ENCODE results near the gene AMPD1. TPM values are rescaled to one million over a fixed set of nuclear protein-coding genes. Genes with fewer than 3 reads are reported as not detected.

Gene AMPD1
- total and polyA plus RNA-seq, 2 of the 13 experiments (the other 11 are each of a cell fraction or from before 2014, with no cell fraction given) = not detected

DNA sequence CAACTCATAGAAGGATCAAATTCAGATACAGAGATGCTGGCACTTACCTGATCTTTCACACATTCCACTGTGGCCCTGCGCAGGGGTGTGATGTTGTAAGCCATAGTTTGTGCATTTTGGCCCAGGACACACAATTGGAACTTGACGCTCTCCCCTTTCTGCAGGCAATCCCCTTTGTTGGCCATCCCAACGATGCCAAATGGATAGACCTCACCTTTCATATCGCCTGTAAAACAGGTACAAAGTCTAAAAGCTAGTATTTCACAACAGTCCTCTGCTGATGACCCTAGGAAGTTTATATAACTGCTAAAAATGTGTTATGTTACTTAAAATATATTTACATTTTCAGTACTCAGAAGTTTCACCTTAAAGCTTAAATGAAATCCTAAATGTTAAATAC is 25.1 kb upstream of the AMPD1 start (continued):
- TF ChIP-seq ARID5B (CRISPR knock-in tag; IDR thresholded peaks at IDR 0.05) (peak; percentile 39; the same call in 1 of the 2 replicates), FOXK1 (CRISPR knock-in tag; IDR thresholded peaks at IDR 0.05; ENCODE audit: borderline replicate concordance, low read depth) (no peak), ARHGAP35 (CRISPR knock-in tag; IDR thresholded peaks at IDR 0.05; ENCODE audit: borderline replicate concordance) (no peak), ZNF446 (CRISPR knock-in tag; IDR thresholded peaks at IDR 0.05) (no peak), HNRNPUL1 (IDR thresholded peaks at IDR 0.05; ENCODE audit: low read depth, low read length) (no peak), ZNF761 (CRISPR knock-in tag; conservative IDR thresholded peaks at IDR 0.05) (no peak), MTF2 (CRISPR knock-in tag; IDR thresholded peaks at IDR 0.05; ENCODE audit: borderline replicate concordance) (no peak), HNF4G (IDR thresholded peaks at IDR 0.05; ENCODE audit: borderline replicate concordance, low read depth, low read length) (peak; percentile 70), HNF4G (CRISPR knock-in tag; IDR thresholded peaks at IDR 0.05; ENCODE audit: borderline replicate concordance, low read depth) (no peak), SAP130 (CRISPR knock-in tag; IDR thresholded peaks at IDR 0.05; ENCODE audit: low read depth) (peak; percentile 36; the same call in 1 of the 2 replicates), THAP11 (CRISPR knock-in tag; IDR thresholded peaks at IDR 0.05) (0 out of 2 replicates have a peak, but pooled peaks have one; percentile 13), PHF5A (CRISPR knock-in tag; IDR thresholded peaks at IDR 0.05; ENCODE audit: low read depth, unreplicated experiment) (no peak), KDM5B (CRISPR knock-in tag; IDR thresholded peaks at IDR 0.05; ENCODE audit: borderline replicate concordance) (no peak), PCBP2 (optimal IDR thresholded peaks at IDR 0.05; ENCODE audit: low read depth, low read length, poor library complexity, severe bottlenecking) (no peak), DR1 (CRISPR knock-in tag; IDR thresholded peaks at IDR 0.05) (no peak), PRPF4 (IDR thresholded peaks at IDR 0.05; ENCODE audit: low read depth, low read length, poor library complexity, severe bottlenecking) (no peak), ZMYM4 (CRISPR knock-in tag; IDR thresholded peaks at IDR 0.05) (peak; percentile 45; the same call in 1 of the 2 replicates), IKZF4 (CRISPR knock-in tag; IDR thresholded peaks at IDR 0.05; ENCODE audit: borderline replicate concordance, low read depth, not compliant biosample characterization) (no peak)
- TF ChIP-seq, protein P1, sequence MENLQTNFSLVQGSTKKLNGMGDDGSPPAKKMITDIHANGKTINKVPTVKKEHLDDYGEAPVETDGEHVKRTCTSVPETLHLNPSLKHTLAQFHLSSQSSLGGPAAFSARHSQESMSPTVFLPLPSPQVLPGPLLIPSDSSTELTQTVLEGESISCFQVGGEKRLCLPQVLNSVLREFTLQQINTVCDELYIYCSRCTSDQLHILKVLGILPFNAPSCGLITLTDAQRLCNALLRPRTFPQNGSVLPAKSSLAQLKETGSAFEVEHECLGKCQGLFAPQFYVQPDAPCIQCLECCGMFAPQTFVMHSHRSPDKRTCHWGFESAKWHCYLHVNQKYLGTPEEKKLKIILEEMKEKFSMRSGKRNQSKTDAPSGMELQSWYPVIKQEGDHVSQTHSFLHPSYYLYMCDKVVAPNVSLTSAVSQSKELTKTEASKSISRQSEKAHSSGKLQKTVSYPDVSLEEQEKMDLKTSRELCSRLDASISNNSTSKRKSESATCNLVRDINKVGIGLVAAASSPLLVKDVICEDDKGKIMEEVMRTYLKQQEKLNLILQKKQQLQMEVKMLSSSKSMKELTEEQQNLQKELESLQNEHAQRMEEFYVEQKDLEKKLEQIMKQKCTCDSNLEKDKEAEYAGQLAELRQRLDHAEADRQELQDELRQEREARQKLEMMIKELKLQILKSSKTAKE (CRISPR knock-in tag; IDR thresholded peaks at IDR 0.05; ENCODE audit: borderline replicate concordance) = no peak
- TF ChIP-seq, protein P2, sequence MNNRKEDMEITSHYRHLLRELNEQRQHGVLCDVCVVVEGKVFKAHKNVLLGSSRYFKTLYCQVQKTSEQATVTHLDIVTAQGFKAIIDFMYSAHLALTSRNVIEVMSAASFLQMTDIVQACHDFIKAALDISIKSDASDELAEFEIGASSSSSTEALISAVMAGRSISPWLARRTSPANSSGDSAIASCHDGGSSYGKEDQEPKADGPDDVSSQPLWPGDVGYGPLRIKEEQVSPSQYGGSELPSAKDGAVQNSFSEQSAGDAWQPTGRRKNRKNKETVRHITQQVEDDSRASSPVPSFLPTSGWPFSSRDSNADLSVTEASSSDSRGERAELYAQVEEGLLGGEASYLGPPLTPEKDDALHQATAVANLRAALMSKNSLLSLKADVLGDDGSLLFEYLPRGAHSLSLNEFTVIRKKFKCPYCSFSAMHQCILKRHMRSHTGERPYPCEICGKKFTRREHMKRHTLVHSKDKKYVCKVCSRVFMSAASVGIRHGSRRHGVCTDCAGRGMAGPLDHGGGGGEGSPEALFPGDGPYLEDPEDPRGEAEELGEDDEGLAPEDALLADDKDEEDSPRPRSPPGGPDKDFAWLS (CRISPR knock-in tag; IDR thresholded peaks at IDR 0.05; ENCODE audit: borderline replicate concordance) = no peak
- TF ChIP-seq, protein P3, sequence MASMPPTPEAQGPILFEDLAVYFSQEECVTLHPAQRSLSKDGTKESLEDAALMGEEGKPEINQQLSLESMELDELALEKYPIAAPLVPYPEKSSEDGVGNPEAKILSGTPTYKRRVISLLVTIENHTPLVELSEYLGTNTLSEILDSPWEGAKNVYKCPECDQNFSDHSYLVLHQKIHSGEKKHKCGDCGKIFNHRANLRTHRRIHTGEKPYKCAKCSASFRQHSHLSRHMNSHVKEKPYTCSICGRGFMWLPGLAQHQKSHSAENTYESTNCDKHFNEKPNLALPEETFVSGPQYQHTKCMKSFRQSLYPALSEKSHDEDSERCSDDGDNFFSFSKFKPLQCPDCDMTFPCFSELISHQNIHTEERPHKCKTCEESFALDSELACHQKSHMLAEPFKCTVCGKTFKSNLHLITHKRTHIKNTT (CRISPR knock-in tag; IDR thresholded peaks at IDR 0.05) = no peak
